ENCODE measurements around the gene SULT1C3.

DNA sequence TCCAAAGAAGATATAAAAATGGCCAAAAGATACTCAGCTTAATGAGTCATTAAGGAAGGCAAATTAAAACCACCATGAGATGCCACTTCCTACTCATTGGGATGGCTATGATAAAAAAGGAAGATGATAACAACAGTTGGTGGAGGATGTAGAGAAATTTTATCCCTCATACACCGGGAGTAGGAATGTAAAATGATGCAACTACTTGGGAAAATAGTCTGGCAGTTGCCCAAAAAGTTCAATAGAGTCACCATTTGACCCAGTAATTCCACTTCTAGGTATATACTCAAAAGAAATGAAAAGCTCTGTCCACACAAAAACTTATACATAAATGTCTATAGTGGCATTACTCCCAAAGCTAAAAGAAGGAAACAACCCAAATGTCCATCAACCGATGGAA is 38.9 kb downstream of the SULT1C3 start:
- TF ChIP-seq, protein P1, sequence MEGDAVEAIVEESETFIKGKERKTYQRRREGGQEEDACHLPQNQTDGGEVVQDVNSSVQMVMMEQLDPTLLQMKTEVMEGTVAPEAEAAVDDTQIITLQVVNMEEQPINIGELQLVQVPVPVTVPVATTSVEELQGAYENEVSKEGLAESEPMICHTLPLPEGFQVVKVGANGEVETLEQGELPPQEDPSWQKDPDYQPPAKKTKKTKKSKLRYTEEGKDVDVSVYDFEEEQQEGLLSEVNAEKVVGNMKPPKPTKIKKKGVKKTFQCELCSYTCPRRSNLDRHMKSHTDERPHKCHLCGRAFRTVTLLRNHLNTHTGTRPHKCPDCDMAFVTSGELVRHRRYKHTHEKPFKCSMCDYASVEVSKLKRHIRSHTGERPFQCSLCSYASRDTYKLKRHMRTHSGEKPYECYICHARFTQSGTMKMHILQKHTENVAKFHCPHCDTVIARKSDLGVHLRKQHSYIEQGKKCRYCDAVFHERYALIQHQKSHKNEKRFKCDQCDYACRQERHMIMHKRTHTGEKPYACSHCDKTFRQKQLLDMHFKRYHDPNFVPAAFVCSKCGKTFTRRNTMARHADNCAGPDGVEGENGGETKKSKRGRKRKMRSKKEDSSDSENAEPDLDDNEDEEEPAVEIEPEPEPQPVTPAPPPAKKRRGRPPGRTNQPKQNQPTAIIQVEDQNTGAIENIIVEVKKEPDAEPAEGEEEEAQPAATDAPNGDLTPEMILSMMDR (IDR thresholded peaks at IDR 0.05), result no peak
- no peak for TF ChIP-seq POLR2A (IDR thresholded peaks at IDR 0.05)
